ENCODE measurements around the gene NEMP2.

NEMP2 gene

DNA sequence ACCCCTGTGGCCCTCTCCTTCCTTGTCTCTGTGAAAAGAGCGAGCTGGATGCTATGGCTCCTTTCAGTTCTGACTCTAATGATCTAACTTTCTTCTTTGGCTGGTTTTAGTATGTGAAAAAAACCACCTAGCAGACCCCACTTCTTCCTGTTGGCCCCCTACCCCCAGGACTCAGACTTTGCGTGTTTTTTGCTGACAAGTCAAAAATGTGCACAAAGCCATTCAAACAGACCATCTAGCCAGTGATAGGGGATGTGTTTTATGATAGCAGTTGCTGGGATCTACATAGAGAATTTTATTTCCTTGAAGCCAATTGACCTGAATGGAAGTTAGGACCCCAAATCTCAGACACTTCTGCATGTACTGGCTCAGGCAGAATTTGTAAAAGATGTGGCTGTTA lies 77.3 kb downstream of the NEMP2 start:
- DNase-seq (ENCODE audit: low read depth in 2 of 2): no peak

DNA sequence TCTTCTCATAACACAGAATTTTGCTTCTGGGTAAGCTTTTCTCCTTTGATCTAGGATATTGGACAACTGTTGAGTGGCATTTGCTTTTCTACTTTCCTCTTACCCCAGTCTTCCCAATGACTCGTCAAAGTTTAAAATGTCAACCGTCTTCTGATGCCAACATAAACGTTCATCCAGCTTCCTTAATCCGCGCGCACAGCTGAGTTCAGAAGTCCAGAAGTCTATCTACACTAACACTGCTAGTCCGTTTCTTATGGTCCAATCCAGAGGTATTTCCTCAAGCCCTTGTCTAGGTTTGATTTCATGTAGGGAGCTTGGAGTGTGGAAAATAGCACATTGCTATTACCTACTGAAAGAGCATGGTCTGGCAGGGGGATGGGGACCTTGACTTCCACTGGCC lies 77.7 kb downstream of the NEMP2 start:
- no peak for DNase-seq (ENCODE audit: low read depth in 2 of 2)

DNA sequence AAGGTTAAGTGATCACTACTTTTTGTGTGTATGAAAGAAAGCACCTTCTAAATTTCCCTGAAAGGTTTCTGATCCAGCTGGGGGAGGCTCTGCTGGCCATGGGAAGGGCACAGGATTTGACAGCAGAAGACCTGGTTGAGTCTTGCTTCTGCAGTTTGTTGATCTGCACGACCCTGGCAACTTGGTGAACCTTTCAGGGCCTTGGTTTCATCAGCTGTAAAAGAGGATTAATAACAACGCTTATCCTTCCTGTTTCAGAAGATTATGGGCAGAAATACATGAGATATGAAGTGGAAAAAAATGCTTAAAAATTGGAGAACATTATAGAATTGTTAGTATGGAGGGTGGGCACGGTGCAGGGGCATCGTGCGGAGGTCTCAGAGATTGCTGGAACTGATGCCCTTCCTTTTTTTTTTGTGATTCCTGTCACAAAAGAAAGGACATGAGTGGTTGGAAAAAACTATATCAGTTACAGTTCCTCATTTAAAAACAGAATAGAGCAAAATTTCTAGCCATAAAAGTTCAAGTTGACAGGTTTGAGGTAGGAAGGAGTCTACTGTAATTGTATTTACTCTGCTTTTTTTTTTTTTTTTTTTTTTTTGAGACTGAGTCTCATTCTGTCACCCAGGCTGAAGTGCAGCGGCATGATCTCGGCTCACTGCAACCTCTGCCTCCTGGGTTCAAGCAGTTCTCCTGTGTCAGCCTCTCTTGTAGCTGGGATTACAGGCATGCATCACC lies 79.0 kb downstream of the NEMP2 start:
- DNase-seq (ENCODE audit: low read depth in 2 of 2): no peak

DNA sequence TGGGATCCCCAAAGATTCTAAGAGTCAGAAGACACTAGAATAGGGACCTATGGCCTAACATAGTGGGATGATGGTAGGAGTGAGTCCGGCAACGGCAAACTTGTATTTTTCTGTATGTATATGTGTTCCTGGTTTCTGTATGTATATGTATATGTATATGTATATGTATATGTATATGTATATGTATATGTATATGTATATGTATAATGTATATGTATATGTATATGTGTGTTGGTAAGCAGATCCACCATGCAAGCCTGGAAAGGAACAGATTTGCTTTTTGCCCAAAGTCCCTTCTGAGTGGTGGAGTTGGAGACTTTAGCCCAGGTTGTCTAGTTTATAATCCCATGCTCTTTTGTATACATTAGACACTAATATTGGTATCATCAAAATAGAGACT lies 79.7 kb downstream of the NEMP2 start:
- no peak for DNase-seq (ENCODE audit: low read depth in 2 of 2)

Measured in fibroblast of skin of left quadriceps (primary cell).